TTC549 (cell line): ENCODE measurements around the gene PDXK.

Experiments
- FAIRE-seq: peaks from 2 replicates; lab custom pipeline; 2012; peaks lifted over from hg19 to GRCh38; lab: Jason Lieb, UNC

Gene PDXK

GRCh38 chr21:43726686-43727518 is 8.0 kb downstream of the PDXK start:
- FAIRE-seq: no peak

GRCh38 chr21:43727519-43728153 is 8.7 kb downstream of the PDXK start:
- FAIRE-seq: no peak

DNA sequence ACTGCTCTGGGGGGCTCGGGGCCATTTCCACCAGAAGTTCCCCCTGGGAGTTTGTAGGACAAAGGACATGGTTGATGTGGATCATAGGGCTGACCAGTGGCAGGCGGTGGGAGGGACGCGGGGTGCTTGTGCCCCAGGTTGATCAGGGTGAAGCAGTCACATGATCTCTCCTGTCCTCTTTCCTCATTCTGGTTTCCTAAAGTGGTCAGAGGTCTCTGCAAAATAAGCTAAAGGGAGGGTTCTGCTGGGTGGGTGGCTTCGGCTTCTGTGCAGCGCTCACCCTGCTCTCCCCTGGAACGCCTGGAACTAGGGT is 9.2 kb downstream of the PDXK start:
- no peak for FAIRE-seq

DNA sequence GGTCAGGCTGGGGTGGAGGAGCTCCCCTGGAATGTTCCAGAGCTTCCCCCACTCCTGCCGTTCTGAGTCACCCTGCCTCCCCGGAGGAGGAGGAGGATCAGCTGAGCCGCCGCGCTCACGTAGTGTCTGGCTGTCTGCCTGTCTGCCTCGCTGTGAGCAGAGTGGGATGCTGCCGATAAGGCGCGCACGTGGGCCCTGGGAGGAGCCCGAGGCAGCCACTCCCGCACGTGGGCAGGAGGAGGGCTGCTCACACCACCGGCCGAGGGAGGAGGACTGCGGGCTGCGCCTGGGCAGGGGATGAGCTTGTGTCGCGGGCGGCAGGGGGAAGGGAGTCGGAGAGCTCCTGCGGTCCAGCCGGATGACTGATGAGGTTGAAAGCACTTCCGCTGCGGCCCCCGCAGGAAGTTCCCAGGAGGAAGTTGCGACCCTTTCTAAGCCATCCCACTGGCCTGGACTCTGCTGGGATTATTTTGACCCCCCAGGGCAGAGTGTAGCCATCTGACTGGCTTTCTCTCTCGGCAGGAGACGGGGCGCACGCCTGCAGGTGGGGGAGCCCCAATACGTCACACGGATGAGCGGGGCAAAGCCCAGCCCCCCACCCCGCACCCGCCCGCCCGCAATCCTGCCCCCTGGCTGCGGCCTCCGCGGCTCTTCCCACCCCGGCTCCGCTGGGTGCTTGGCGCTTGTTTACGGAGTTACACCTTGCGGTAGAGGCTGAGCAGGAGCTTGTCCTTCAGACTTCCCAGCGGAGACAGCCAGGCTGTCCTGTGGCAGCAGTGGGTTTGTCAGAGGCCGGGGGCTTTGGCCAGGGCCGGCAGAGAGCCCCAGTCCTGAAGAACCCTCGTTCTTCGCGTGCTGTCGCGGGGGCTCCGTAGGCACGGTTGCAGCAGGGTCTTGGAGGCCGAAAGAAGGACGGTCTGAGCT is 9.8 kb downstream of the PDXK start:
- FAIRE-seq: no peak

DNA sequence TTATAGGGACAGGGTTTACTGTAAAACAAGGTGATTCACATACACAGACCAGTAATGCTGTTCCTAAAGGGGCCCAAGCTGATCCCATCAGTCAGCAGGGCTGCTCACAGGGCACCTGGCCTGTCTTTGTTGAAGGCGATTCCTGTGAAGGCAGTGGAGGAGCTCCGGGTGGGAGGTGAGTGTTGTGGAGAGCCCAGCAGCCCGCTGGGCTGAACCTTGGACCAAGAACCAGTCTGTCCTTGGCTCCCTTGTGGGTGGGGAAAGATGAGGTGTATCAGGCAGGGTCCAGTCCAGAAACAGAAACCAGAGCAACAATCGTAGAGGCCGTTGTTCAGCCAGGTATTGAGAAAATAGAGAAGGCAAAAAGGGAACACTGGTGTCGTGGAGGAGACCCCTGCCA is 12.5 kb downstream of the PDXK start:
- no peak for FAIRE-seq

- no peak for FAIRE-seq
Observed at GRCh38 chr21:43731891-43732711, 13.2 kb downstream of the PDXK start.

DNA sequence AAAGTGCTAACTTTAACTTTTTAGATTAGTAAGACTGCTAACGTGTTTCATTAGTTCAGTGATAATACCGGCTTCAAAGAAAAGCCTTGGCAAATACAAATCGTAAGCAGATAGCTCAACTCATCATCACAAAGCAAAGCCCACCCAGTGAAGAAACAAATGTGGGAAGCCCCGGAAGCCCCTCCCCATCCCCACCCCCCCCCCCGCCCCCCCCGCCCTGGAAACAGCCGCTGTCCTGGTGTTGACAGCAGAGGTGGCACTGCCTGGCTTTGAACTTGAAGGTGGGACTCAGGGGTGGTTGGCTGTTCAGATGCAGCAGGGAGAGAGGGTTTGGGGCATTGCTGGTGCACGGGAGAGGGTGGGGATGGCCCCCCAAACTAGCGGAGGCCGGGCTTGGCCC is 14.1 kb downstream of the PDXK start:
- no peak for FAIRE-seq

- no peak for FAIRE-seq
Observed at GRCh38 chr21:43733529-43734071, 14.7 kb downstream of the PDXK start.

DNA sequence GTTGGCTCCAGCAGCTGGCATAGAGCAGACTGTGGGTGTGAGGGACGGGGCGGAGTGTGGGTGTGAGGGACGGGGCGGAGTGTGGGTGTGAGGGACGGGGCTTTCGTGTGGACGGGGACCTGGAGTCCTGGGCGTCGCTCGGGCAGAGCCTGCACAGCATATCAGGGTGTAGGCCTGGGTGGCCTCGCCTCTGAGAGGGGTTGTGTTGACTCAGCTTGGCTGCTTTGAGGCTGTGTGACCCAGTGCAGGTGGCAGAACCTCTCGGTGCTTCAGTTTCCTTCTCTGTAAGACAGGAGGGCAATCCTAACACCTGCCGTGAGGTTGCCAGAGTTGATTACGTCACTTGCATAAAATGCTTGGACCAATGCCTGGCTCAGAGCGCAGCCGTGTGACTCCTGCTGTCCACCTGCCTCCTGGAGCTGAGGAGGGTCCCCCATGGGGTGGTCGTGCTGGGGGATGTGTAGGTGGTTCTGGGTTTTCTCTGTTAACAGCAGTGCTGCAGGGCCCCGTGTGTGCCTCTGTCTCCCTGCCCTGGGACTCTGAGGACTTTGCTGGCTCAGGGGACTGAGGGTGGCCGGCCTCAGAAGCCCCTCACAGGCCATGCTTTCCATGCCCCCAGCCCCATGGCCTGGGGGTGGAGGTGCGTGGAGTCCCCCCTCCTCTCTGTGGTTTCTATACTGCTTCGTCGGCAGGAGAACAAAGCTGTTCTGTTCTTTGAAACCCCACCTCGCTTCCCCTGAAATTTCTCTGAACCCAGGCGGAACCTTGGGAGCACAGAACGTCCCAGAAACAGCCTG is 15.4 kb downstream of the PDXK start:
- no peak for FAIRE-seq

GRCh38 chr21:43734928-43735229 is 15.9 kb downstream of the PDXK start:
- no peak for FAIRE-seq

- FAIRE-seq: no peak
Observed at GRCh38 chr21:43735236-43736091, 16.5 kb downstream of the PDXK start.

GRCh38 chr21:43736224-43736883 is 17.4 kb downstream of the PDXK start:
- no peak for FAIRE-seq

GRCh38 chr21:43737158-43737950 is 18.4 kb downstream of the PDXK start:
- FAIRE-seq: no peak

DNA sequence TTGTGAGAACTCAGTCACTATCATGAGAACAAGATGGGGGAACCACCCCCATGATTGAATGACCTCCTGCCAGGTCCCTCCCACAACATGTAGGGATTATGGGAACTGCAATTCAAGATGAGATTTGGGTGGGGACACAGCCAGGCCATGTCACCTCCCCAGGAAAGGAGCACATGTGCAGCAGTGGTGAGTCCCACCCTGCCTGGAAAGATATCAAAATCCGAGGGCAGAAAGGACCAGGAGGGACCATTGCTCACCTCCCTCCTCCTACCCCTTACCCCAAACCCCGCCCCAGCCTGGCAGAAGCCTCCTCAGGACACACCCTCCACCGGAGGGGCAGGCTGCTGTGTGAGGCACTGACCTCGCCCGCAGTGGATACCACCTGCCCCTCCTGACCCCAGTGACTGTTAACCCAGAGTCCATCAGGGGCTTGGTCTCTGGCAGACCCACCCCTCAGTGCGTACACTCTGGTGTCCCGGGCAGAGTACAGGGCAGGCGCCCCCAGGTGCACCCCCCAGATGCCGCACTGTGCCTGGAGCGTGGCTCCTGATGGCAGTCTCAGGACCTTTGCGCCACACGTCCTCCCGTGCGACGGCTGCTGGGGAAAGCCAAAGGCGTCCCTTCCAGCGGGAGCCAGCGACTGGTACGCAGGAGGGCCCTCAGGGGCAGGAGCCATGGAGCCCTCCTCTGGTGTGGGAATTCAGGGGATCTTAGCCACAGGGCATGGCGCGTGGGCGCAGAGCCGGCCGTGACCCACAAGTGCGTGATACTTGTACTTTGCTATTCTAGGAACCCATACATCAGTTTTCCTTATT is 20.9 kb downstream of the PDXK start:
- FAIRE-seq: no peak

DNA sequence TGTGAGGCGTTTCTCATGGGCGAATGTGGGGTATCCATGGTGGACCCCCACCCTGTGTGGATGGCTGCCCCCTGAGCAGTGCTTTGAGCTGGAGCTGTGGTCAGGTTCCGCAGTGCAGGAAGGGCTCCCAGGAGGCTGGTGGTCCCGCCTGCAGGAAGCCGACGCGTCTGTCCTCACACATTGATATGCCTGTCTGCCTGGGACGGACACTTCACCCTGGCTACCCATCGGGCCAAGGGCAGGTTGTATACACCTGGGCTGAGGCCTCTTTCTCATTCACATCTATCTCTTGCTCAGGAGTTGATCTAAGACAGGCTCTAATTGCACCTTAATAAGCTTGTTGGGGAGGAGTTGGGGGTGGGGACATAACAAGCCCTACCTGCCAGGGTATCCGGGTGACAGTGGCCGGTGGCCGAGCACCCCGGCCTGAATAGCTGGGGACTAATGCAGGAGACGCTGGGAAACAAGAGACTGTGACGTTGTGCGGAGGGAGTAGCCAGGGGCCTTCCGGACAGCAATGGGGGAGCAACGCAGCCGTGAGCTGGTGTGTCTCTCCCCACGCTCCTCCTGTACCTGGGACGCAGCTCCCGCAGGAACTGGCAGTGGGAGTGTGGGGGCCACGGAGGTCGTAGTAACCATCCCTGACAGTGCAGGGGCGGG is 21.7 kb downstream of the PDXK start:
- no peak for FAIRE-seq

- FAIRE-seq: no peak
Observed at GRCh38 chr21:43741423-43742096, 22.6 kb downstream of the PDXK start.

DNA sequence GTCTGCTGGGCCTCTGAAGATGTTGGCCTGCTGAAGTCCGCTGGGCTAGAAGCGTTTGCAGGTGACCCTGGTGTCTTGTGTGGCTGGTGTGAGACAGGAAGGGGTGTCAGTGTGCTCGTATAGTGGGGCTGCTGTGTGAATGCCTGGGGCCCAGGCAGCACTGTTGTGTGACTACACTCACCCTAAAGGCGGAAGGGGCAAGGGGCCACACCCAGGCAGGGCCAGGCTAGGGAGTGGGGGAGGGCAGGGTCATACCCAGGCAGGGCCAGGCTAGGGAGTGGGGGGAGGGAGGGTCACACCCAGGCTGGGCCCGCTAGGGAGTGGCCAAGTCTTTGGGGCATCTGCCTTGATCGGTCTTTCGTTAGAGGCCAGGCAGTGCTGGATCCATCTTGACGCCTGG is 25.0 kb downstream of the PDXK start:
- FAIRE-seq: no peak
